Measurements from ENCODE around the gene LTBP1. TPM values are rescaled to one million over a fixed set of nuclear protein-coding genes. Genes with fewer than 3 reads are reported as not detected.

Gene LTBP1
- total RNA-seq, 1 donor from 2014 or later, result 36.0 TPM

GRCh38 chr2:33204945-33205344 lies 258.2 kb downstream of the LTBP1 start:
- Histone ChIP-seq H3K4me1 (no peaks in the 10 kb centered on the region), H3K36me3 (no peaks in the 10 kb centered on the region), H3K27me3 (no peaks in the 10 kb centered on the region), H3K27ac (no peak overlapping the region), H3K4me3 (no peak overlapping the region), H3K9me3 (no peaks in the 10 kb centered on the region)
- intact Hi-C loops (cut with DNase I), result no loop called here
- no peak for TF ChIP-seq CTCF (IDR thresholded peaks at IDR 0.05)
- ATAC-seq (no peak), DNase-seq (no peak)

- no peak overlapping the region for H3K4me3 ChIP-seq
- ATAC-seq, result no peak
- H3K27ac ChIP-seq, result no peak overlapping the region
- TF ChIP-seq CTCF (IDR thresholded peaks at IDR 0.05), result no peak
- no peaks in the 10 kb centered on the region for H3K4me1 ChIP-seq
- intact Hi-C loops (cut with DNase I), result no loop called here
- DNase-seq, result no peak
- no peaks in the 10 kb centered on the region for H3K36me3 ChIP-seq
- no peaks in the 10 kb centered on the region for H3K27me3 ChIP-seq
- H3K9me3 ChIP-seq, result no peaks in the 10 kb centered on the region
These were observed 259.1 kb downstream of the LTBP1 start for GRCh38 chr2:33205693-33206434.

- H3K36me3 ChIP-seq, result no peaks in the 10 kb centered on the region
- H3K4me1 ChIP-seq, result no peaks in the 10 kb centered on the region
- H3K4me3 ChIP-seq, result no peak overlapping the region
- TF ChIP-seq CTCF (IDR thresholded peaks at IDR 0.05), result no peak
- no peak overlapping the region for H3K27ac ChIP-seq
- no peaks in the 10 kb centered on the region for H3K27me3 ChIP-seq
- no peak for ATAC-seq
- H3K9me3 ChIP-seq, result no peaks in the 10 kb centered on the region
- DNase-seq, result no peak
- intact Hi-C loops (cut with DNase I), result no loop called here
These were observed 260.5 kb downstream of the LTBP1 start for GRCh38 chr2:33207151-33207740.

- intact Hi-C loops (cut with DNase I), result no loop called here
- no peak for TF ChIP-seq CTCF (IDR thresholded peaks at IDR 0.05)
- no peak overlapping the region for H3K4me3 ChIP-seq
- no peaks in the 10 kb centered on the region for H3K9me3 ChIP-seq
- no peaks in the 10 kb centered on the region for H3K36me3 ChIP-seq
- H3K27ac ChIP-seq, result no peak overlapping the region
- H3K4me1 ChIP-seq, result no peaks in the 10 kb centered on the region
- no peaks in the 10 kb centered on the region for H3K27me3 ChIP-seq
- no peak for DNase-seq
- no peak for ATAC-seq
These were observed 261.6 kb downstream of the LTBP1 start for GRCh38 chr2:33208400-33208799.

- Histone ChIP-seq H3K36me3 (no peaks in the 10 kb centered on the region), H3K4me1 (no peaks in the 10 kb centered on the region), H3K27me3 (no peaks in the 10 kb centered on the region), H3K4me3 (no peak overlapping the region), H3K9me3 (no peaks in the 10 kb centered on the region), H3K27ac (no peak overlapping the region)
- TF ChIP-seq CTCF (IDR thresholded peaks at IDR 0.05), result no peak
- DNase-seq, result no peak
- no peak for ATAC-seq
- intact Hi-C loops (cut with DNase I), result no loop called here
These were observed 263.2 kb downstream of the LTBP1 start for GRCh38 chr2:33209976-33210375.
